H1 (cell line): ENCODE results near the gene COL4A1. TPM values are rescaled to one million over a fixed set of nuclear protein-coding genes. Genes with fewer than 3 reads are reported as not detected.

ENCODE experiments used
- CTCF ChIA-PET: fragments of 300-600 bp; sonication (Branson Sonifier 250); formaldehyde crosslinking; loops from one replicate; lab custom pipeline; 2021; ENCODE audit not compliant: partially characterized antibody; lab: Charles Lee
- POLR2A ChIA-PET: fragments of 300-600 bp; sonication (Branson Sonifier 250); formaldehyde crosslinking; loops from one replicate; lab custom pipeline; 2021; ENCODE audit warnings: inconsistent platforms; ENCODE audit not compliant: partially characterized antibody; lab: Charles Lee
- DNase-seq, 2 experiments: peaks; one replicate each; pipeline versions ENCODE4 v3.0.0 to v3.0.0-alpha.2; 2010 to 2022; ENCODE audit warnings: low spot score in 2 of 2, low read depth in 1 of 2, mixed read lengths in 1 of 2
- FAIRE-seq: peaks from 2 replicates; lab custom pipeline; 2011; peaks lifted over from hg19 to GRCh38; lab: Jason Lieb, UNC
- H2AFZ ChIP-seq: 2 replicates; pipeline ENCODE4 v1.8.1; 2012; ENCODE audit warnings: low read length, inconsistent platforms
- H2AK5ac ChIP-seq: 2 replicates; pipeline ENCODE4 v1.6.1; 2013; ENCODE audit warnings: low read depth, low read length
- H2BK120ac ChIP-seq: replicated peaks from 2 replicates; pipeline ENCODE3; 2013; ENCODE audit warnings: low read depth, low read length, inconsistent platforms
- H2BK12ac ChIP-seq: 2 replicates; pipeline ENCODE4 v1.6.1; 2013; ENCODE audit warnings: low read depth, low read length
- H2BK15ac ChIP-seq: 2 replicates; pipeline ENCODE4 v1.6.1; 2013; ENCODE audit warnings: low read length
- H2BK20ac ChIP-seq: 2 replicates; pipeline ENCODE4 v1.6.1; 2013; ENCODE audit warnings: low read length
- H2BK5ac ChIP-seq: 2 replicates; pipeline ENCODE4 v1.6.1; 2013; ENCODE audit warnings: low read depth, low read length
- H3K14ac ChIP-seq: 2 replicates; pipeline ENCODE4 v1.6.1; 2013; ENCODE audit warnings: inconsistent platforms; ENCODE audit not compliant: insufficient read length
- H3K18ac ChIP-seq: 2 replicates; pipeline ENCODE4 v1.6.1; 2013; ENCODE audit warnings: low read length; ENCODE audit errors: extremely low read depth
- H3K23ac ChIP-seq: 2 replicates; pipeline ENCODE4 v1.6.1; 2013; ENCODE audit warnings: inconsistent platforms; ENCODE audit not compliant: insufficient read length
- H3K23me2 ChIP-seq: 2 replicates; pipeline ENCODE4 v1.6.1; 2013; ENCODE audit warnings: low read depth, low read length
- H3K27ac ChIP-seq: 2 replicates; pipeline ENCODE4 v1.6.1; 2011; ENCODE audit warnings: low read depth, low read length, inconsistent platforms
- H3K27me3 ChIP-seq, 4 experiments: replicated peaks in 1 of 4; 1 replicate in 1 of 4; 2 replicates in 3 of 4; pipeline versions ENCODE4 v1.6.1 to v1.8.1; 2011 to 2013; ENCODE audit warnings: low read length in 3 of 4, mild to moderate bottlenecking in 3 of 4, inconsistent platforms in 2 of 4, mixed read lengths in 2 of 4, moderate library complexity in 1 of 4; ENCODE audit not compliant: control insufficient read depth in 3 of 4, insufficient read depth in 3 of 4; ENCODE audit errors: extremely low read depth in 1 of 4
- H3K36me3 ChIP-seq, 4 experiments: 2 replicates each; pipeline versions ENCODE4 v1.6.1 to v1.8.1; 2011 to 2013; ENCODE audit warnings: mild to moderate bottlenecking in 4 of 4, low read length in 3 of 4, moderate library complexity in 2 of 4, control low read depth in 1 of 4, inconsistent platforms in 1 of 4; ENCODE audit not compliant: insufficient read depth in 4 of 4, control insufficient read depth in 2 of 4
- H3K4ac ChIP-seq: replicated peaks from 2 replicates; pipeline ENCODE3; 2013; ENCODE audit warnings: low read length, low read depth, mixed read lengths, inconsistent platforms; ENCODE audit not compliant: insufficient read length
- H3K4me1 ChIP-seq, 4 experiments: replicated peaks in 1 of 4; 1 replicate in 1 of 4; 2 replicates in 3 of 4; pipeline versions ENCODE4 v1.6.1 to v1.8.1; 2011 to 2013; ENCODE audit warnings: low read length in 3 of 4, inconsistent platforms in 2 of 4, mixed read lengths in 1 of 4; ENCODE audit not compliant: insufficient read depth in 4 of 4, control insufficient read depth in 3 of 4
- H3K4me2 ChIP-seq, 2 experiments: 2 replicates each; pipeline versions ENCODE4 v1.6.1 to v1.8.1; 2011 to 2013; ENCODE audit warnings: low read depth in 2 of 2, low read length in 2 of 2, control low read depth in 1 of 2, inconsistent platforms in 1 of 2, mild to moderate bottlenecking in 1 of 2; ENCODE audit not compliant: insufficient read depth in 1 of 2
- H3K4me3 ChIP-seq, 4 experiments: fragments of 200-600, 300-600 bp in 1 of 4; sonication (generic), shearing (Covaris generic), sonication (Bioruptor Twin) in 1 of 4; 2 replicates each; pipeline versions ENCODE4 v1.5.1 to v1.8.1; 2011 to 2016; ENCODE audit warnings: low read length in 4 of 4, low read depth in 3 of 4, control low read depth in 2 of 4, inconsistent platforms in 2 of 4, mild to moderate bottlenecking in 2 of 4, mixed read lengths in 1 of 4, moderate library complexity in 1 of 4; ENCODE audit not compliant: insufficient read depth in 2 of 4; ENCODE audit errors: extremely low read depth in 1 of 4
- H3K56ac ChIP-seq: replicated peaks from 2 replicates; pipeline ENCODE3; 2013; ENCODE audit warnings: low read depth, mild to moderate bottlenecking, mixed read lengths, low read length, inconsistent platforms; ENCODE audit not compliant: insufficient read length
- H3K79me1 ChIP-seq: 2 replicates; pipeline ENCODE4 v1.6.1; 2013; ENCODE audit warnings: low read depth, low read length, control low read depth
- H3K79me2 ChIP-seq, 2 experiments: 2 replicates each; pipeline versions ENCODE4 v1.6.1 to v1.8.1; 2012 to 2013; ENCODE audit warnings: low read length in 2 of 2, mild to moderate bottlenecking in 2 of 2, inconsistent platforms in 1 of 2; ENCODE audit not compliant: insufficient read depth in 2 of 2, control insufficient read depth in 1 of 2
- H3K9ac ChIP-seq, 4 experiments: replicated peaks in 1 of 4; 1 replicate in 1 of 4; 2 replicates in 3 of 4; pipeline versions ENCODE4 v1.6.1 to v1.8.1; 2011 to 2013; ENCODE audit warnings: low read depth in 3 of 4, low read length in 3 of 4, control low read depth in 2 of 4, mild to moderate bottlenecking in 2 of 4, moderate library complexity in 2 of 4, inconsistent platforms in 1 of 4; ENCODE audit errors: extremely low read depth in 1 of 4
- H3K9me3 ChIP-seq, 2 experiments: 2 replicates each; pipeline versions ENCODE4 v1.6.1 to v1.8.1; 2012 to 2013; ENCODE audit warnings: mild to moderate bottlenecking in 2 of 2, moderate library complexity in 2 of 2, control low read depth in 1 of 2, inconsistent platforms in 1 of 2, low read depth in 1 of 2, low read length in 1 of 2, mixed read lengths in 1 of 2; ENCODE audit not compliant: insufficient read depth in 2 of 2
- H4K20me1 ChIP-seq, 2 experiments: replicated peaks in 1 of 2; 2 replicates each; pipeline versions ENCODE3 to v1.8.1; 2011 to 2013; ENCODE audit warnings: inconsistent platforms in 2 of 2, low read length in 2 of 2, mild to moderate bottlenecking in 1 of 2; ENCODE audit not compliant: insufficient read depth in 2 of 2, control insufficient read depth in 1 of 2
- H4K5ac ChIP-seq: 2 replicates; pipeline ENCODE4 v1.6.1; 2013; ENCODE audit warnings: low read length, low read depth, mixed read lengths, inconsistent platforms; ENCODE audit not compliant: insufficient read length
- H4K8ac ChIP-seq: 2 replicates; pipeline ENCODE4 v1.8.0; 2013; ENCODE audit warnings: mild to moderate bottlenecking, moderate library complexity, low read length, inconsistent platforms; ENCODE audit not compliant: insufficient read depth; ENCODE audit errors: extremely low read depth
- H4K91ac ChIP-seq: replicated peaks from 2 replicates; pipeline ENCODE3; 2013; ENCODE audit warnings: low read length, mixed read lengths, inconsistent platforms; ENCODE audit not compliant: insufficient read length
- BCL11A ChIP-seq, 2 experiments: IDR thresholded peaks; one replicate each; pipeline ENCODE4 v1.6.1; 2011; ENCODE audit warnings: low read depth in 2 of 2, low read length in 2 of 2, mild to moderate bottlenecking in 2 of 2
- BRCA1 ChIP-seq: IDR thresholded peaks from 2 replicates; pipeline ENCODE4 v1.6.1; 2012; ENCODE audit warnings: low read depth, low read length, improper control_type of control experiment
- EZH2 ChIP-seq: fragments of 200-600 bp; sonication (generic); IDR thresholded peaks from 2 replicates; pipeline ENCODE4 v1.7.1; 2012; ENCODE audit warnings: low read depth, mild to moderate bottlenecking, moderate library complexity, low read length, inconsistent platforms; ENCODE audit not compliant: severe bottlenecking
- JUN ChIP-seq: IDR thresholded peaks from 2 replicates; pipeline ENCODE4 v1.6.1; 2011; ENCODE audit warnings: low read depth, mild to moderate bottlenecking, improper control_type of control experiment, low read length
- JUND ChIP-seq: IDR thresholded peaks from 2 replicates; pipeline ENCODE4 v1.6.1; 2011; ENCODE audit warnings: mild to moderate bottlenecking, improper control_type of control experiment, low read length
- MAFK ChIP-seq: IDR thresholded peaks from 2 replicates; pipeline ENCODE4 v1.6.1; 2012; ENCODE audit warnings: low read depth, mild to moderate bottlenecking, improper control_type of control experiment, low read length
- NRF1 ChIP-seq: IDR thresholded peaks from 2 replicates; pipeline ENCODE4 v1.6.1; 2011; ENCODE audit warnings: mild to moderate bottlenecking, low read depth, low read length, improper control_type of control experiment
- POLR2AphosphoS5 ChIP-seq: IDR thresholded peaks from 2 replicates; pipeline ENCODE4 v1.6.1; 2011; ENCODE audit warnings: low read depth, low read length
- RBBP5 ChIP-seq: IDR thresholded peaks from 2 replicates; pipeline ENCODE4 v1.7.1; 2012; ENCODE audit warnings: low read depth, mild to moderate bottlenecking, inconsistent platforms, low read length, moderate library complexity, borderline replicate concordance
- RXRA ChIP-seq: IDR thresholded peaks from 2 replicates; pipeline ENCODE4 v1.6.1; 2011; ENCODE audit warnings: low read depth, mild to moderate bottlenecking, low read length, moderate library complexity; ENCODE audit not compliant: insufficient read depth
- SAP30 ChIP-seq: fragments of 300-600 bp; sonication (generic); IDR thresholded peaks from 2 replicates; pipeline ENCODE4 v1.7.1; 2012; ENCODE audit warnings: low read length, moderate library complexity, mild to moderate bottlenecking, inconsistent platforms; ENCODE audit not compliant: insufficient read depth, insufficient replicate concordance
- SIX5 ChIP-seq: IDR thresholded peaks from 2 replicates; pipeline ENCODE4 v1.6.1; 2011; ENCODE audit warnings: mild to moderate bottlenecking, low read depth, low read length
- SRF ChIP-seq: IDR thresholded peaks from 2 replicates; pipeline ENCODE4 v1.6.1; 2011; ENCODE audit warnings: mild to moderate bottlenecking, low read depth, low read length, moderate library complexity
- TAF7 ChIP-seq: optimal IDR thresholded peaks from 2 replicates; pipeline ENCODE3; 2011; ENCODE audit warnings: low read depth, mild to moderate bottlenecking, inconsistent platforms, low read length, moderate library complexity, borderline replicate concordance
- TBP ChIP-seq: IDR thresholded peaks from 2 replicates; pipeline ENCODE4 v1.6.1; 2011; ENCODE audit warnings: low read depth, low read length, improper control_type of control experiment
- WGBS, 2 experiments: shearing (Covaris generic) in 1 of 2; methylation state at CpG; one replicate each; pipeline versions ENCODE4 v1.1.6 to v1.1.7; 2013 to 2015; ENCODE audit warnings: low lambda C conversion rate in 2 of 2, mixed read lengths in 2 of 2, inconsistent platforms in 1 of 2, low coverage in 1 of 2, missing lambda C conversion rate in 1 of 2; ENCODE audit not compliant: insufficient replicate concordance in 2 of 2, insufficient coverage in 1 of 2, insufficient read length in 1 of 2; ENCODE audit errors: extremely low coverage in 1 of 2, missing lambda C conversion rate in 1 of 2; 5-methylcytosine and 5-hydroxymethylcytosine counted together
- polyA plus RNA-seq, 7 experiments: library from polyadenylated mRNA; depleted of rRNA in 3 of 7; stranded (reverse) in 5 of 7; unstranded in 2 of 7; fragments of >200 nt in 5 of 7; fragments of 200-250 nt in 2 of 7; gene quantifications; 1 replicate in 5 of 7; 2 replicates in 1 of 7; 4 replicates in 1 of 7; pipeline versions ENCODE4 v1.2.1 to v1.2.3, GENCODE V29; 2011 to 2013; ENCODE audit warnings: missing spikeins in 2 of 7, mixed read lengths in 2 of 7
- total RNA-seq: library from RNA; stranded (reverse); fragmentation: NEBNext Ultra II Directional; extraction: Animal tissue kit (Norgen Biotek cat#: 25700); gene quantifications from 2 replicates; pipeline ENCODE4 v1.2.1, GENCODE V29; 2021

The COL4A1 gene
- total and polyA plus RNA-seq, 2 of the 8 experiments (the other 6 are each of a cell fraction or from before 2014, with no cell fraction given) = 30.7 to 82.0 TPM

DNA sequence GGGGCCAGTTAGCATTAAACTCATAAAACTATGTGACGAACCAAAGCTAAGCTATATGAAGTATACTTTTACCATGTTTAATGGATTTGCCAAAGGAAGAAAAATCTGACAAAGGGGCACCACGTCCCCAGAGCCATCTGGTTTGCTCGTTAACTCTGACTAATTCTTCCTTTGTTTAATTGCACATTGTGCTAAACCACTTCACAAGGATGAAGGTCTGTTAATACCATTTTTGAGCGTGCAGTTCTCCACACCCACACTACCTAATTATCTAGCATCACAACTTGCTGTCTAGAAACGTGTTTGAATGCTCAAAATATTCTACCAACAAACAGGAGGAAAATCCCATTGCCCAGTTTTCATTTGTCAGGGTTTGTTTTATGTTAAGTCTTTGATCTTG is 74.8 kb downstream of the COL4A1 start:
- Histone ChIP-seq H4K5ac (no peak overlapping the region), H3K4me1 (peaks cover 0 to 4% (median 0%) of the 10 kb centered on the region in 4 experiments; a peak in 3 of 7 replicates), H3K79me2 (no peaks in the 10 kb centered on the region), H3K23ac (no peak overlapping the region), H3K27me3 (no peaks in the 10 kb centered on the region), H3K79me1 (peaks cover 6% of the 10 kb centered on the region), H2AK5ac (no peak overlapping the region), H3K56ac (no peak overlapping the region), H3K4me2 (no peak overlapping the region), H2BK12ac (no peak overlapping the region), H2AFZ (no peak overlapping the region), H2BK5ac (no peak overlapping the region), H3K36me3 (no peaks in the 10 kb centered on the region), H2BK15ac (no peak overlapping the region), H4K91ac (no peak overlapping the region), H4K20me1 (peaks cover 2 to 4% of the 10 kb centered on the region in 2 experiments), H3K27ac (no peak overlapping the region), H3K14ac (no peak overlapping the region), H3K4me3 (no peak overlapping the region), H3K18ac (no peak overlapping the region), H2BK120ac (no peak overlapping the region), H3K9ac (no peak overlapping the region), H4K8ac (no peak overlapping the region), H3K23me2 (peaks cover 3% of the 10 kb centered on the region; the same call in 1 of the 2 replicates), H3K4ac (no peak overlapping the region), H3K9me3 (no peaks in the 10 kb centered on the region), H2BK20ac (no peak overlapping the region)
- ChIA-PET POLR2A (interaction anchor here (0.7 kb wide), 1 partner anchor 15 kb away, joined by 3 read pairs; no protein-coding TSS in a partner anchor), CTCF (interaction anchor here (1.1 to 3.6 kb wide), 3 partner anchors 10 to 224 kb away, joined by 3 to 29 read pairs (median 4); no protein-coding TSS in a partner anchor)
- 88% methylated on average over 5 of the region's 5 CpGs; no CpG with 5 or more reads in 1 of the 2 experiments for WGBS, 2 experiments
- DNase-seq = no peak
- no peak for FAIRE-seq
- TF ChIP-seq POLR2AphosphoS5 (no peak), BRCA1 (no peak), SIX5 (no peak), RXRA (no peak), NRF1 (no peak), RBBP5 (no peak), EZH2 (no peak), SRF (no peak), BCL11A (IDR thresholded peaks at IDR 0.05; ENCODE audit: low read depth in 2 of 2, low read length in 2 of 2) (no peak), SAP30 (no peak), TBP (no peak), MAFK (no peak), JUND (no peak), TAF7 (no peak), JUN (no peak)
